ENCODE results near the gene ST7.
"Not testable (repeated sequence)": the region's sequence is repeated elsewhere in the genome, so short reads cannot be mapped to it uniquely, and the experiment has no call there.

ST7 gene

DNA sequence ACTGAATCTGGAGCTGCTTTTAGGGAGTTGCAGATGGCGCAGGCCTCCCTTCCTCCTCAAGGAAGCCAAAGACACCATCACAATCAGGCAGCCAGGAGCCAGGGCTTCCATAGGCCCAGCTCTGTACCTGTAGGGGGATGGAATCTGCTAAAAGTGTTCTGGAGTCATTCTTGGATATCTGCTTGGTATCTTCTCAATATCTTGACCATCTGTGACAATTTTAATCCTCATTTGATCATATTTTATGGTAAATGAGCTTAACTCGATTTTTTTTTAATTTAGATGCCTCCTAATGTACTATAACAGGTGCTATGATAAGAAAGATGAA, 3.1 kb downstream of the ST7 start:
- Histone ChIP-seq H3K4me3 (peak overlapping the region; percentile 47), H3K27ac (peak overlapping the region; percentile 100)
- DNase-seq (ENCODE audit: low spot score), result no peak
- TF ChIP-seq, protein P1, sequence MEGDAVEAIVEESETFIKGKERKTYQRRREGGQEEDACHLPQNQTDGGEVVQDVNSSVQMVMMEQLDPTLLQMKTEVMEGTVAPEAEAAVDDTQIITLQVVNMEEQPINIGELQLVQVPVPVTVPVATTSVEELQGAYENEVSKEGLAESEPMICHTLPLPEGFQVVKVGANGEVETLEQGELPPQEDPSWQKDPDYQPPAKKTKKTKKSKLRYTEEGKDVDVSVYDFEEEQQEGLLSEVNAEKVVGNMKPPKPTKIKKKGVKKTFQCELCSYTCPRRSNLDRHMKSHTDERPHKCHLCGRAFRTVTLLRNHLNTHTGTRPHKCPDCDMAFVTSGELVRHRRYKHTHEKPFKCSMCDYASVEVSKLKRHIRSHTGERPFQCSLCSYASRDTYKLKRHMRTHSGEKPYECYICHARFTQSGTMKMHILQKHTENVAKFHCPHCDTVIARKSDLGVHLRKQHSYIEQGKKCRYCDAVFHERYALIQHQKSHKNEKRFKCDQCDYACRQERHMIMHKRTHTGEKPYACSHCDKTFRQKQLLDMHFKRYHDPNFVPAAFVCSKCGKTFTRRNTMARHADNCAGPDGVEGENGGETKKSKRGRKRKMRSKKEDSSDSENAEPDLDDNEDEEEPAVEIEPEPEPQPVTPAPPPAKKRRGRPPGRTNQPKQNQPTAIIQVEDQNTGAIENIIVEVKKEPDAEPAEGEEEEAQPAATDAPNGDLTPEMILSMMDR (IDR thresholded peaks at IDR 0.05), result no peak

DNA sequence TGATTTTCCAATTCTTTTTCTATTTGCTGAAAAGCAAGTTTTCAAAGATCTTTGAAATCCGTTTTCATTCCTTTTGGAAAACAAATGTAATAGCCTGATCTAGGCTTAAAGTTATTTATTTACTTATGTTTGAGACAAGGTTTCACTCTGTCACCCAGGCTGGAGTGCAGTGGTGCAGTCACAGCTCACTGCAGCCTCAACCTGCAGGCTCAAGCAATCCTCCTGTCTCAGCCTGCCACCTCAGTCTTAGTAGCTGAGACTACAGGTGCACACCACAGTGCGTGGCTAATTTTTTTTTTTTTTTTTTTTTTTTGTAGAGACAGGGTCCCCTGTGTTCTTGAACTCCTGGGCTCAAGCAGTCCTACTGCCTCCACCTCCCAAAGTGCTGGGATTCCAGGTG, 4.6 kb downstream of the ST7 start:
- TF ChIP-seq, protein P1 (IDR thresholded peaks at IDR 0.05), result no peak
- no peak for DNase-seq (ENCODE audit: low spot score)
- H3K4me3 ChIP-seq, result no peak overlapping the region
- no peak overlapping the region for H3K27ac ChIP-seq

DNA sequence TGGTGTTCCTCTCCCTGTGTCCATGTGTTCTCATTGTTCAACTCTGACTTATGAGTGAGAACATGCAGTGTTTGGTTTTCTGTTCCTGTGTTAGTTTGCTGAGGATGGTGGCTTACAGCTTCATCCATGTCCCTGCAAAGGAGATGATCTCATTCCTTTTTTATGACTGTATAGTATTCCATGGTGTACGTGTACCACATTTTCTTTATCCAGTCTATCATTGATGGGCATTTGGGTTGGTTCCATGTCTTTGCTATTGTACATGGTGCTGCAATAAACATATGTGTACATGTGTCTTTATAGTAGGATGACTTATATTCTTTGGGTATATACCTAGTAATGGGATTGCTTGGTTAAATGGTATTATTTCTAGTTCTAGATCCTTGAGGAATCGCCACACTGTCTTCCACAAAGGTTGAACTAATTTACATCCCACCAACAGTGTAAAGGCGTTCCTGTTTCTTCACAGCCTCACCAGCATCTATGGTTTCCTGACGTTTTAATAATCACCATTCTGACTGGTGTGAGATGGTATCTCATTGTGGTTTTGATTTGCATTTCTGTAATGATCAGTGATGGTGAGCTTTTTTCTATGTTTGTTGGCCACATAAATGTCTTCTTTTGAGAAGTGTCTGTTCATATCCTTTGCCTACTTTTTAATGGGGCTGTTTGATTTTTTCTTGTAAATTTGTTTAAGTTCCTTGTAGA, 8.8 kb downstream of the ST7 start:
- H3K4me3 ChIP-seq; H3K27ac ChIP-seq; DNase-seq (ENCODE audit: low spot score): not testable (repeated sequence)

DNA sequence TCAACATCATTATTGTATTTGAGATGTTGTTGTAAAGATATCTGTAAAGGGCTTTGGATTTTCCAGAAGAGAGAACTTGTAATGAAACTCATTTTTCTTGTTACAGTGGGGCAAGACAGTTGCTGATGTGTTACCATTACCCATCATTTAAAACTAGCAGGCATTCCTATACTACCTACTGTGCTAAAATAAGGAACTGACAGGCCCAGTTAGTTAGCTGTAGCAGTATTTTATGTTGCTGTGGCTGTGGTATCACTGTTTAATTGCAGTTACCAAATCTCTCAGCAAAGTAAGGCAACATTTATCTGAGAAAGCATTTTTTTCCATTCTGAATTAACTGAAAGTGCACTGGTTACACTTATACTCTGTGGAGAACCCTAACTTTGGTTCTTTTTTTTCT, 9.9 kb downstream of the ST7 start:
- DNase-seq (ENCODE audit: low spot score), result no peak
- TF ChIP-seq, protein P1 (IDR thresholded peaks at IDR 0.05), result no peak
- H3K4me3 ChIP-seq, result no peak overlapping the region
- no peak overlapping the region for H3K27ac ChIP-seq

DNA sequence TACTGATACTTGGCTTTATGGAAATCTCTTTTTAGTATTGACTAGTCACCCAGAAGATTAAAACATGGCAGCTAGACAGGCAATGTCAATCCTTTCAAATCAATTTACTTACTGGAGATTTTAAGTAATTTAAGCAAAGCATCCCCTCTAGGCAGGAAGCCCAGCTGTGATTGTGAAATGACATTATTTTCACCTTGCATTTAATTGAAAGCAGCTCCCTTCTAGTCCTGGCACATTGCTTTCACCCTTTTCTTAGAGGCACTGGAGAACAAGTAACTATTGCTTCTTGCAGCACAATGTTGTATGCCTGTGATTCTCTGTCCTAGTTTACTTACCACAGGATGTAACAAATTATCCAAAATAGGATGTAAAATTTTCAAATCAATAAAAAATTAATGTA, 13.3 kb downstream of the ST7 start:
- H3K4me3 ChIP-seq, result no peak overlapping the region
- no peak overlapping the region for H3K27ac ChIP-seq
- TF ChIP-seq, protein P1 (IDR thresholded peaks at IDR 0.05), result no peak
- no peak for DNase-seq (ENCODE audit: low spot score)

DNA sequence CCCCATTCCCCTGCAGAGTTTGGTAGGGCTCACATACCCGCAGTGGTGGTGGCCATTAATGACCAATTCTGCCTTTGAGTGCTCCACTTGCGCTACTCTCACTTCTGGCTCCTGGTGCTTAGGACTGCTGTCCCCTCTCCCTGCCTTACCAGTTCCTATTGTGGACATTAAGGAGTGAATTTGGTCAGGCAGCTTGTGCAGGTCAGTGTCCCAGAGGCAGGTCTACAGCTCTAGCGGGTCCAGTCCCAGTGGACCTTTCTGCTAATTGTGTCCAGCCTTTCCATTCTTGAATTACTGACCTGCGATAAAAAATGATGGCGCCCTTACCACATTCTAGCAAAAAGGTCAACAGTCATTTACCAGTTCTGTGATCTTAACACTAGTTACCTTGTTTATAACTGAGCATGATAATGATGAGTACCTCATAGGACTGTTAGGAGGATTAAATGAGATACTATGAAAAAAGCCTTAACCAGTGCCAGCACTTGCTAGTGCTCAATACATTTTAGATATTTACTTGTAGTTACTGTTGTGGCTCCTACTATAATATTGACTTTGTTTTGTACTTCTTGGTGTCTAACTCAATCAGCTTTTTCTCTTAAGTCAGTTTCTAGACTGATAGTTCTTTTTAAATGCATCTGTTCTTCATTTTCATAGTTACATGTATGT, 14.1 kb downstream of the ST7 start:
- Histone ChIP-seq H3K27ac (no peak overlapping the region), H3K4me3 (no peak overlapping the region)
- TF ChIP-seq, protein P1 (IDR thresholded peaks at IDR 0.05), result no peak
- no peak for DNase-seq (ENCODE audit: low spot score)

DNA sequence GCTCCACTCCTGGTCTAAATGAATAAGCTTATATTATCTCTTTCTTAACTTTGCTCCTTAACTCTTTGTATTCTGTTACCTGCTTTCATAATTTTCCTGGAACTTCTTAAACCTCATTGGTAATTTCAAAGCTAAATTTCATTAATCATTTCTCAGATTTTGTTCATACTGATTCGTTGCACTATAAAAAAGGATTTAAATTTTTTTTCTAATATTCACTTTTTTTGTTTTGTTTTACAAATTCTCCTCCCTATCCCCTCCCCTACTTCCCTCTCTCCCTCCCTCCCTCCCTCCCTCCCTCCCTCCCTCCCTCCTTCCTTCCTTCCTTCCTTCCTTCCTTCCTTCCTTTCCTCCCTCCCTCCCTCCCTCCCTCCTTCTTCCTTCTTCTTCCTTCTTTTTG, 14.7 kb downstream of the ST7 start:
- H3K27ac ChIP-seq, result no peak overlapping the region
- TF ChIP-seq, protein P1 (IDR thresholded peaks at IDR 0.05), result no peak
- no peak overlapping the region for H3K4me3 ChIP-seq
- no peak for DNase-seq (ENCODE audit: low spot score)
